Subcutaneous abdominal adipose tissue (tissue), 5 donors: ENCODE measurements around the gene FAM83E.
"Not testable (repeated sequence)": the region's sequence is repeated elsewhere in the genome, so short reads cannot be mapped to it uniquely, and the experiment has no call there.

ENCODE experiments used
- H3K27ac ChIP-seq: one replicate; pipeline ENCODE4 v1.7.0; 2013; ENCODE audit warnings: low read depth, mild to moderate bottlenecking, inconsistent platforms, low read length, moderate library complexity
- H3K27me3 ChIP-seq, 5 donors: one replicate each; pipeline ENCODE4 v1.7.0; 2013; ENCODE audit warnings: low read length in 5 of 5, inconsistent platforms in 1 of 5; ENCODE audit not compliant: control insufficient read depth in 5 of 5, insufficient read depth in 4 of 5
- H3K36me3 ChIP-seq, 5 donors: one replicate each; pipeline ENCODE4 v1.7.0; 2013; ENCODE audit warnings: low read length in 5 of 5; ENCODE audit not compliant: control insufficient read depth in 5 of 5, insufficient read depth in 5 of 5
- H3K4me1 ChIP-seq, 5 donors: one replicate each; pipeline ENCODE4 v1.7.0; 2013; ENCODE audit warnings: low read length in 5 of 5, mild to moderate bottlenecking in 3 of 5, moderate library complexity in 1 of 5; ENCODE audit not compliant: control insufficient read depth in 5 of 5, insufficient read depth in 5 of 5
- H3K4me3 ChIP-seq, 5 donors: one replicate each; pipeline ENCODE4 v1.7.0; 2013; ENCODE audit warnings: low read length in 5 of 5, low read depth in 1 of 5
- H3K9ac ChIP-seq, 5 donors: one replicate each; pipeline ENCODE4 v1.7.0; 2013; ENCODE audit warnings: low read length in 5 of 5, mild to moderate bottlenecking in 4 of 5, moderate library complexity in 3 of 5
- H3K9me3 ChIP-seq, 5 donors: one replicate each; pipeline ENCODE4 v1.7.0; 2013; ENCODE audit warnings: low read length in 5 of 5; ENCODE audit not compliant: control insufficient read depth in 5 of 5
- donor health status: healthy.
- donor health status: healthy.
- donor health status: healthy.
- donor health status: healthy.
- donor health status: healthy.

The FAM83E gene

DNA sequence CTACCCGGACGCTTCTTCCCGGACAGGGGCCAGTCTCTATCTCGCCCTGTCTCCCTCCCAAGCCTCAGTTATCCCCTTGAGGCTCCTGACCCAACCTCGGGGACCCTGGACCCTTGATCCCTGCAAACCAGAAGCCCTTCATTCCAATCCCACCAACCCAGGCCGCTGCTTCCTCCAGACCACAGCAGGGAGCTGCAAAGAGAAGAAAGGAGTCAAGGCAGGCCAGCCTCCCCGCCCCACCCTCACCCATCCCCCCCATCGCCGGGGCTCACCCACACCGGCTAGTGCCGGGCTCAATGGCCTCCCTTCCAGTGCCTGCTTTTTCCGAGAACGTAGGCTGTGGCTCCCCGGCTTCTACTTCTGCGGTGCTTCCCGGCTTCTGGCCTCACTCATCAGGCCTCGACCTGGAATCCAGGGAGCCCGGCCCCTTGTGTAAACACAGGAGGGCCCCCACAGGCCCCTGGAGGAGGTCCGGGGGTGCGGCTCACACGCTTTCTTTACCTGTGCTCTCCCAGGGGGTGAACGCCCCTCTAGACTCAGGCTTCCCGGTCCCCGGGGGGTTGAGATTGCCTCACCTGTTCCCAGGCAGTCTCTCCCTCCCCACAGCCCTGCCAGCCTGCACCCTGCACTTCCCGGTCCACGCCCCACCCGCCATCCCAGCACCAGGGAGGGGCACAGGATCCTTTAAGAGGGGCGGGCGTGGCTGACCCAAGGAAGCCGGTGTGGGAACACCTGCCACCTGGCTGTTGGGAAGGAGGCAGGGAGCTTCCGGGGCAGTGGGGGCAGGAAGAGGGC lies at the start of gene FAM83E:
TSS of gene FAM83E (minus strand) at position 641 of the 795 bp plus-strand sequence. CDS start 1,704 bp downstream, outside the sequence.
- no peaks in the 10 kb centered on the region for H3K9me3 ChIP-seq
- peaks cover 10 to 36% (median 27%) of the 10 kb centered on the region in 5 donors for H3K4me1 ChIP-seq
- H3K27me3 ChIP-seq: no peaks in the 10 kb centered on the region
- H3K27ac ChIP-seq: no peak within 1 kb of the TSS
- H3K36me3 ChIP-seq: peaks cover 0 to 32% (median 30%) of the 10 kb centered on the region in 5 donors
- peak within 1 kb of the TSS in 1 of 5 donors; percentile 28 for H3K9ac ChIP-seq
- H3K4me3 ChIP-seq: no peak within 1 kb of the TSS

DNA sequence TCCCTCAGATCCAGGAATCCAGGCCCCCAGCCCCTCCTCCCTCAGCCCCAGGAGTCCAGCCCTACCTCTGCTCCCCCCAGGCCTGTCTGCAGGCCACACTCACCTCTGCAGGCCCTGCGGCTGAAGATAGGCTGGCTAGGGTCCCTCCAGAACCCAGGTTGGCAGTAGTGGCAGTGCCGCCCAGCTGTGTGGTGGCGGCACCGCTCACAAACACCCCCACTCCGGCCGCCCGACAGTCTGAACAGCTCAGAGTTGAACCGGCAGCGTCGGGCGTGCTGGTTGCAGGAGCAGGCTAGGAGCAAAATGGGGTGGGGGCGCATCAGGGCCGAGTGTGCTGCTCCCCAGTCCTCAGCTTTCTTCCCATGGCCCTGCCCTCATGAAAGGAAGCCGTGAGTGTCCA lies 49.6 kb upstream of the FAM83E start:
- no peaks in the 10 kb centered on the region for H3K9me3 ChIP-seq
- H3K27ac ChIP-seq: no peak overlapping the region
- no peaks in the 10 kb centered on the region for H3K27me3 ChIP-seq
- no peak overlapping the region for H3K4me3 ChIP-seq
- no peak overlapping the region for H3K9ac ChIP-seq
- H3K4me1 ChIP-seq: peaks cover 3 to 10% (median 7%) of the 10 kb centered on the region in 5 donors
- no peaks in the 10 kb centered on the region for H3K36me3 ChIP-seq

DNA sequence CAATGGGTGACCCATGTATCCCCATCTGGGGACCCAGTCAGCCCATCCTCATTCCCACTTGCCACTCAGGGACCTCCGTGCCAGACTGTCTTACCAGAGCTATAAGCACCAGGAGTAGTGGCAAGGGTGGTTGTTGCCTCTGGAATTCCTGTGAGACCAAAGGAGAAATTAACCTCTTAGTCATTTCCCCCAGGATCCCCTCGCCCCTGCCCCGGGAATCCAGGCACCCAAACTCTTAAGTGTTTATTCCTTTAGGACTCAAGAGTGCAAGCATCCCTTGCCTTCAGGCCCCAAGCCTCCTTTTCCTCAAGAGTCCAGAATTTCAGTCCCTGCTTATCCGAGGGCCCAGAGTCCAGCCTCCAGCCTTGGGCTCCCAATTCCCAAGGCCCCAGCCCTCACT lies 48.8 kb upstream of the FAM83E start:
- H3K9me3 ChIP-seq: no peaks in the 10 kb centered on the region
- H3K27me3 ChIP-seq: no peaks in the 10 kb centered on the region
- no peak overlapping the region for H3K27ac ChIP-seq
- H3K4me1 ChIP-seq: peaks cover 3 to 10% (median 7%) of the 10 kb centered on the region in 5 donors
- no peak overlapping the region for H3K4me3 ChIP-seq
- no peak overlapping the region for H3K9ac ChIP-seq
- no peaks in the 10 kb centered on the region for H3K36me3 ChIP-seq

DNA sequence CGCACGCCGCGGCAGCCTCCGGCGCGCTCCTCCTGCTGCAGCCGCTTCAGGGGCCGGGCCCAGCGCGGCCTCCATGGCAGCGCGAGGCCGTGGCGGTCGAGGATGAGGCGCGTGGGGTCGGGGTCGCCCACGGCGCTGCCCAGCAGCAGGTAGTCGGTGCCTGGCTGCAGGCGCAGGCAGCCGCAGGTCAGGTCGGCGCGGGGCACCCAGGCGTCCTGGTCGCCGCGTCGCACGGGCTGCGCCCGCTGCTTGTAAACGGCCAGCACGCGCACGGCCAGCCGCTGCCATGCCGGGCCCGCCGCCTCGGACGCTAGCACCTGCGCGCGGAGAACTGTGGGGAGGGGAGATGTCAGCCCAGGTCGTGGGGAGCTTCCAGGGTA lies 46.8 kb upstream of the FAM83E start:
- Histone ChIP-seq H3K36me3 (no peaks in the 10 kb centered on the region), H3K4me3 (no peak overlapping the region), H3K27me3 (no peaks in the 10 kb centered on the region), H3K9ac (no peak overlapping the region), H3K9me3 (no peaks in the 10 kb centered on the region), H3K4me1 (peaks cover 3 to 10% (median 7%) of the 10 kb centered on the region in 5 donors), H3K27ac (no peak overlapping the region)

DNA sequence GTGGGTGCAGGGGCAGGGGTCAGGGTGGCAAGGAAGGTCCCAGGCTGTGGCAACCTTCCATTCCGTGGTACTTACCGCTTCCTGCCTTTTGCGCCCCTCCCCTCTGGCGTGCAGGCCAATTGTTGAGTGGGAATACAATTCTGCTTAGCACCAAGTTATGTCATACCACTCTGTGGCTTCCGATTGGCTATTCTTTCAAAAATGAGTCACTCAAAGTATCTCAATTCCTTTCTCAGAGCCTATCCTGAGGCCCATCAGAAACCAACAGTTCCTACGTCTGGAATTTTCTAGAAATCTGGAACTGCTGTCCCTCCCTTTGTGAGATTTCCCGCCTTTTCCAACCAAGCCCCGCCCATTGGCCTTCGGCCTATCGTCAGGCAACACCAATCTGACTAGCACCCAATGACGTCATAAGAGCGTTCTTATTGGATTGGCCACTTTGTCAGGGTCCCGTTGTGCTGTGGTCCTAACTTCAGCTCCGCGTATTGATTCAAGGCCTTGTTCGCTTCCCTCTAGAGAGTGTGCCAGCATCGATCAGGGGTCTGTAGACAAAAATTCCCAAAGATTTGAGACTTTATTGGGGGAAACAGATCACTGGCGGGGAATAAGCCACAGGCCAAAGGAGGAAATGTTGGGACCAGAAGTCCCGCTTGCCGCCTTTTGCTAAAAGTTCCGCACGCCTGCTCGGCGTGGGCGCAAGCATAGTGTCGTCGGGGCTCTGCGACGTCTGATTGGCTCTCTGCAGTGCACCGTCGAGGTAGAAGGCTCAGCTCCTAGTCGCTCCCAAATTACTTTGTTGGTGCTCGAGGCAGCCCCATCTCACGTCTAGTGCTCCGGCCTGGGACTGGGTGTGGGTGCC lies 46.2 kb upstream of the FAM83E start:
- peak overlapping the region in 1 of 5 donors; percentile 9 for H3K9ac ChIP-seq
- H3K9me3 ChIP-seq: no peaks in the 10 kb centered on the region
- peak overlapping the region; percentile 54 for H3K27ac ChIP-seq
- H3K36me3 ChIP-seq: no peaks in the 10 kb centered on the region
- no peaks in the 10 kb centered on the region for H3K27me3 ChIP-seq
- H3K4me1 ChIP-seq: peaks cover 3 to 10% (median 7%) of the 10 kb centered on the region in 5 donors
- H3K4me3 ChIP-seq: peak overlapping the region in 2 of 5 donors; percentile 17 to 26

DNA sequence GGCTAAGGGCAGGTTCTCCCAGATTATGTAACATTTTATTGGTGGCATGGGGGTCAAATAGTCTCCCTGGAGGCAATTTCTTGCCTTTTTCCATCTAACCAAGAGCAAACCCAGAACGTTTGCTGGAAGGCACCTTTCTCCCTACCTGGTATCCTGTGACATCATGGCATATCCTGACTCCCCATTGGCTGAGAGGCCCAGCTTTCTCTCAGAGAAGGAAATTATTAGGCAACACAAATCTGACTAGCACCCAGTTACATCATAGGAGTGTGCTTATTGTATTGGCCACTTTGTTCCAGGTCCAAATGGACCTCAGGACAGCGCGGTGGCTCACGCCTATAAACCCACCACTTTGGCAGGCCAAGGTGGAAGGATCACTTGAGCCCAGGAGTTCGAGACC lies 44.9 kb upstream of the FAM83E start:
- H3K27me3 ChIP-seq: peaks cover 0 to under 1% (median 0%) of the 10 kb centered on the region in 5 donors
- H3K9ac ChIP-seq: no peak overlapping the region
- H3K27ac ChIP-seq: no peak overlapping the region
- H3K36me3 ChIP-seq: no peaks in the 10 kb centered on the region
- H3K4me1 ChIP-seq: peaks cover 3 to 10% (median 7%) of the 10 kb centered on the region in 5 donors
- no peaks in the 10 kb centered on the region for H3K9me3 ChIP-seq
- H3K4me3 ChIP-seq: no peak overlapping the region

DNA sequence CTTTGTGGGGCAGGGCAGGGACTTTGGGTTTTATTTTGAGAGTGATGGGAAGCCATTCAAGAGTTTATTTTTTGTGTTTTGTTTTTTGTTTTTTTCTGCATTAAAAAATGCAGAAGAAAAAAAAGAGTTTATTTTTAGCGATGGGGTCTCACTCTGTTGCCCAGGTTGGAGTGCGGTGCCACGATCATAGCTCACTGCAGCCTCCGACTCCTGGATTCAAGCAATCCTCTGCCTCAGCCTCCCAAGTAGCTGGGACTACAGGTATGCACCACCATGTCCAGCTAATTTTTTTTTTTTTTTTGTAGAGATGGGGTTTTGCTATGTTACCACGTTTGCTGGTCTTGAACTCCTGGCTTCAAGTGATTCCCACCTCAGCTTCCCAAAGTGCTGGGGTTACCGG lies 43.6 kb upstream of the FAM83E start:
- Histone ChIP-seq H3K27ac (no peak overlapping the region), H3K9ac (no peak overlapping the region), H3K4me3 (no peak overlapping the region), H3K27me3 (peaks cover 0 to 3% (median 0%) of the 10 kb centered on the region in 5 donors), H3K36me3 (no peaks in the 10 kb centered on the region), H3K4me1 (peaks cover 3 to 10% (median 7%) of the 10 kb centered on the region in 5 donors), H3K9me3 (no peaks in the 10 kb centered on the region)

DNA sequence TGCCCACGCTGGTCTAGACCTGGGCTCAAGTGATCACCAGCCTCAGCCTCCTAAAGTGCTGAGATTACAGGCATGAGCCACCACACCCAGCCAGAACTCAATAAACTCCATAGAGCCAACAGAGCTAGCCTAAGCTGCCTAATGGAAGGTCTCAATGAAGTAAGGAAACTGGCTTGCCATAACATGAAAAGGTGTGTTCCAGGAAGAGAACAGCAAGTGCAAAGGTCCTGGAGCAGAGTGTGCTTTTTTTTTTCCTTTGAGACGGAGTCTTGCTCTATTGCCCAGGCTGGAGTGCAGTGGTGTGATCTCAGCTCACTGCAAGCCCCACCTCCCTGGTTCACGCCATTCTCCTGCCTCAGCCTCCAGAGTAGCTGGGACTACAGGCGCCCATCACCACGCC lies 43.0 kb upstream of the FAM83E start:
- H3K36me3 ChIP-seq, H3K9ac ChIP-seq, H3K4me3 ChIP-seq, H3K27me3 ChIP-seq, H3K9me3 ChIP-seq, H3K27ac ChIP-seq: not testable (repeated sequence)
- H3K4me1 ChIP-seq: peaks cover 3 to 10% (median 7%) of the 10 kb centered on the region in 5 donors

DNA sequence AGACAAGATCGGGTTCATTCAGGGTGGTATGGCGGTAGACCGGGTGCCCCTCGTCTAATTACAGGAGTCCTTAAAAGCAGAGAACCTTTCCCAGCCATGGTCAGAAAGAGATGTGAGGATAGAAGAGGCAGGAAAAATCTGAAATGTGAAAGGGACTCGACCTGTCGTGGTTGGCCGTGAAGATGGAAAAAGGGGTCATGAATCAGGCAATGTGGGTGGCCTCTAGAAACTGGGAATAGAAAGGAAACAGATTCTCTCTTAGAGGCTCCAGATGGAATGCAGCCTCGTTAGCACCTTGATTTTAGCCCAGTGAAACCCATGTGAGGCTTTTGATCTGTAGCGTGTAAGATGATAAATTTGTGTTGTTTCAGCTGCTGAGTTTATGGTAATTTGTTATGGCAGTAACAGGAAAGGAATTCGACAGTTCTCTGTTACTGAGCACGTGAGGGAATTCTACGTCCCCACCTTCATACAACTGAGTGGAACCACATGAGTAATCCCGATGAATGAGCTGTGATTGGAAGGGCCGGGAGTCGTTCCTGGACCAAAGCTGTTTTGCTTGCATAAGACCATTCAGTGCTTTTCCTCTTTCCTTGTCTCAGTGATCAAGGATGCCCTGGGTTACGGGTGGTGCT lies 42.1 kb upstream of the FAM83E start:
- Histone ChIP-seq H3K9ac (no peak overlapping the region), H3K4me1 (peaks cover 3 to 10% (median 7%) of the 10 kb centered on the region in 5 donors), H3K27me3 (peaks cover 0 to 3% (median 0%) of the 10 kb centered on the region in 5 donors), H3K4me3 (no peak overlapping the region), H3K36me3 (no peaks in the 10 kb centered on the region), H3K9me3 (no peaks in the 10 kb centered on the region), H3K27ac (no peak overlapping the region)
